ENCODE measurements around the gene SVOPL. TPM values are rescaled to one million over a fixed set of nuclear protein-coding genes. Genes with fewer than 3 reads are reported as not detected.

The SVOPL gene
- total RNA-seq, 1 experiment from 2014 or later, result not detected

- ATAC-seq (no peak), DNase-seq (ENCODE audit: low read depth, low spot score) (no peak)
- RAD21 ChIA-PET (ENCODE audit: low non-redundant PET in 1 of 2, low total read pairs in 2 of 2, uncharacterized antibody in 2 of 2, unreplicated experiment in 2 of 2), result no interaction called here
- no peaks in the 10 kb centered on the region for H3K79me2 ChIP-seq (ENCODE audit: insufficient read depth, low read length)
- POLR2A ChIA-PET, result no interaction called here
- H3K36me3 ChIP-seq (ENCODE audit: control insufficient read depth in 1 of 2, insufficient read depth in 2 of 2, low read length in 2 of 2), result no peaks in the 10 kb centered on the region
- H3K4me1 ChIP-seq (ENCODE audit: control insufficient read depth in 1 of 2, insufficient read depth in 2 of 2, low read length in 2 of 2), result no peaks in the 10 kb centered on the region
- no peak for TF ChIP-seq ELF1 (IDR thresholded peaks at IDR 0.05; ENCODE audit: borderline replicate concordance, low read depth)
- no peak for TF ChIP-seq POLR2A (IDR thresholded peaks at IDR 0.05; ENCODE audit: borderline replicate concordance, extremely low read depth, insufficient read depth, insufficient read length)
- TF ChIP-seq TCF7L2 (IDR thresholded peaks at IDR 0.05; ENCODE audit: borderline replicate concordance, extremely low read depth, insufficient read depth, insufficient read length), result no peak
- no peak for TF ChIP-seq ATF3 (IDR thresholded peaks at IDR 0.05)
- no peak for TF ChIP-seq SIN3A (IDR thresholded peaks at IDR 0.05; ENCODE audit: low read depth)
- no peak for TF ChIP-seq EZH2 (IDR thresholded peaks at IDR 0.05)
- TF ChIP-seq EGR1 (IDR thresholded peaks at IDR 0.05; ENCODE audit: low read depth), result no peak
- no peak for TF ChIP-seq CBX3 (IDR thresholded peaks at IDR 0.05; ENCODE audit: low read depth)
- TF ChIP-seq ZFX (IDR thresholded peaks at IDR 0.05), result no peak
- no peak for TF ChIP-seq JUND (IDR thresholded peaks at IDR 0.05)
- no peak overlapping the region for H3K9ac ChIP-seq (ENCODE audit: low read length)
- no peaks in the 10 kb centered on the region for H4K20me1 ChIP-seq (ENCODE audit: insufficient read depth)
- no peaks in the 10 kb centered on the region for H3K9me3 ChIP-seq (ENCODE audit: control insufficient read depth in 1 of 2, insufficient read depth in 1 of 2, low read depth in 1 of 2, low read length in 2 of 2)
- no peak overlapping the region for H2AFZ ChIP-seq (ENCODE audit: low read depth, low read length, poor library complexity, severe bottlenecking)
- CTCF ChIA-PET, result no interaction called here
- BruUV-seq (replicated peaks), result no TSS peak
- no peak overlapping the region for H3K27ac ChIP-seq (ENCODE audit: low read depth, low read length)
- H3K4me3 ChIP-seq (replicated peaks in 1 of 2; ENCODE audit: low read depth in 1 of 2, low read length in 2 of 2), result no peak overlapping the region
- intact Hi-C loops (cut with micrococcal nuclease), result no loop called here
- no peaks in the 10 kb centered on the region for H3K9me2 ChIP-seq (ENCODE audit: insufficient read depth)
- H3K27me3 ChIP-seq (ENCODE audit: insufficient read depth, low read length), result no peaks in the 10 kb centered on the region
- H3K4me2 ChIP-seq (ENCODE audit: low read length), result no peak overlapping the region
Measured at GRCh38 chr7:138662991-138663320, 38.2 kb downstream of the SVOPL start.

- CTCF ChIA-PET, result no interaction called here
- no peak for TF ChIP-seq EZH2 (IDR thresholded peaks at IDR 0.05)
- no peak for TF ChIP-seq POLR2A (IDR thresholded peaks at IDR 0.05; ENCODE audit: borderline replicate concordance, extremely low read depth, insufficient read depth, insufficient read length)
- TF ChIP-seq ZBTB33 (IDR thresholded peaks at IDR 0.05; ENCODE audit: extremely low read depth, insufficient replicate concordance, low read length), result no peak
- no peak for TF ChIP-seq JUND (IDR thresholded peaks at IDR 0.05)
- no peak for TF ChIP-seq SIN3A (IDR thresholded peaks at IDR 0.05; ENCODE audit: low read depth)
- TF ChIP-seq MAX (IDR thresholded peaks at IDR 0.05), result no peak
- TF ChIP-seq EZH2phosphoT487 (IDR thresholded peaks at IDR 0.05; ENCODE audit: borderline replicate concordance), result no peak
- TF ChIP-seq RAD21 (IDR thresholded peaks at IDR 0.05; ENCODE audit: low read depth), result no peak
- TF ChIP-seq ZNF274 (IDR thresholded peaks at IDR 0.05; ENCODE audit: low read depth, low read length), result no peak
- TF ChIP-seq ELF1 (IDR thresholded peaks at IDR 0.05; ENCODE audit: borderline replicate concordance, low read depth), result no peak
- TF ChIP-seq POLR2AphosphoS5 (IDR thresholded peaks at IDR 0.05; ENCODE audit: low read depth, low read length), result no peak
- no peak for TF ChIP-seq CBX3 (IDR thresholded peaks at IDR 0.05; ENCODE audit: low read depth)
Measured at GRCh38 chr7:138662076-138662990, 38.8 kb downstream of the SVOPL start.

More at GRCh38 chr7:138662076-138662990, 38.8 kb downstream of the SVOPL start:
- no peaks in the 10 kb centered on the region for H3K4me1 ChIP-seq (ENCODE audit: control insufficient read depth in 1 of 2, insufficient read depth in 2 of 2, low read length in 2 of 2)
- H3K4me2 ChIP-seq (ENCODE audit: low read length), result no peak overlapping the region
- no TSS peak for BruUV-seq (replicated peaks)
- no peak overlapping the region for H3K4me3 ChIP-seq (replicated peaks in 1 of 2; ENCODE audit: low read depth in 1 of 2, low read length in 2 of 2)
- H3K9me2 ChIP-seq (ENCODE audit: insufficient read depth), result no peaks in the 10 kb centered on the region
- ATAC-seq (no peak), DNase-seq (ENCODE audit: low read depth, low spot score) (no peak)
- POLR2A ChIA-PET, result no interaction called here
- no peak overlapping the region for H3K27ac ChIP-seq (ENCODE audit: low read depth, low read length)
- RAD21 ChIA-PET (ENCODE audit: low non-redundant PET in 1 of 2, low total read pairs in 2 of 2, uncharacterized antibody in 2 of 2, unreplicated experiment in 2 of 2), result no interaction called here
- no peaks in the 10 kb centered on the region for H3K36me3 ChIP-seq (ENCODE audit: control insufficient read depth in 1 of 2, insufficient read depth in 2 of 2, low read length in 2 of 2)
- no peaks in the 10 kb centered on the region for H4K20me1 ChIP-seq (ENCODE audit: insufficient read depth)
- no peak overlapping the region for H2AFZ ChIP-seq (ENCODE audit: low read depth, low read length, poor library complexity, severe bottlenecking)
- no peaks in the 10 kb centered on the region for H3K9me3 ChIP-seq (ENCODE audit: control insufficient read depth in 1 of 2, insufficient read depth in 1 of 2, low read depth in 1 of 2, low read length in 2 of 2)
- no peaks in the 10 kb centered on the region for H3K27me3 ChIP-seq (ENCODE audit: insufficient read depth, low read length)
- intact Hi-C loops (cut with micrococcal nuclease), result no loop called here
- H3K9ac ChIP-seq (ENCODE audit: low read length), result no peak overlapping the region
- H3K79me2 ChIP-seq (ENCODE audit: insufficient read depth, low read length), result no peaks in the 10 kb centered on the region

Measured in HCT116 (cell line).